Liver (tissue), 9 donors: Measurements from ENCODE around the gene TEX50. TPM values are rescaled to one million over a fixed set of nuclear protein-coding genes. Genes with fewer than 3 reads are reported as not detected.

Experiments used
- DNase-seq: peaks from one replicate; pipeline ENCODE4 v3.0.0-alpha.2; 2017; ENCODE audit warnings: low spot score
- H3K27ac ChIP-seq, 2 donors: one replicate each; pipeline ENCODE4 v1.7.0; 2013; ENCODE audit warnings: inconsistent platforms in 2 of 2, low read length in 2 of 2, control low read depth in 1 of 2, low read depth in 1 of 2, mild to moderate bottlenecking in 1 of 2
- H3K27me3 ChIP-seq, 4 donors: one replicate each; pipeline versions ENCODE4 v1.6.1 to v1.7.0; 2013; ENCODE audit warnings: low read length in 3 of 4, inconsistent platforms in 1 of 4, mild to moderate bottlenecking in 1 of 4, moderate library complexity in 1 of 4; ENCODE audit not compliant: control insufficient read depth in 4 of 4, insufficient read depth in 4 of 4
- H3K36me3 ChIP-seq, 4 donors: one replicate each; pipeline versions ENCODE4 v1.6.1 to v1.7.0; 2013; ENCODE audit warnings: low read length in 3 of 4, mild to moderate bottlenecking in 3 of 4, low read depth in 1 of 4, moderate library complexity in 1 of 4; ENCODE audit not compliant: control insufficient read depth in 4 of 4, insufficient read depth in 3 of 4
- H3K4me1 ChIP-seq, 4 donors: one replicate each; pipeline versions ENCODE4 v1.6.1 to v1.7.0; 2013; ENCODE audit warnings: low read length in 3 of 4, mild to moderate bottlenecking in 3 of 4, moderate library complexity in 1 of 4; ENCODE audit not compliant: control insufficient read depth in 4 of 4, insufficient read depth in 4 of 4
- H3K4me3 ChIP-seq, 3 donors: one replicate each; pipeline versions ENCODE4 v1.6.1 to v1.7.0; 2013; ENCODE audit warnings: low read length in 3 of 3, control low read depth in 1 of 3, low read depth in 1 of 3, mild to moderate bottlenecking in 1 of 3
- H3K9ac ChIP-seq, 2 donors: one replicate each; pipeline ENCODE4 v1.7.0; 2013; ENCODE audit warnings: low read length in 2 of 2, mild to moderate bottlenecking in 2 of 2, moderate library complexity in 2 of 2, control low read depth in 1 of 2, low read depth in 1 of 2
- H3K9me3 ChIP-seq, 4 donors: one replicate each; pipeline versions ENCODE4 v1.6.1 to v1.7.0; 2013; ENCODE audit warnings: low read length in 3 of 4; ENCODE audit not compliant: control insufficient read depth in 4 of 4
- EGR1 ChIP-seq, 2 donors: IDR thresholded peaks; 2 replicates each; pipeline ENCODE4 v1.6.1; 2016 to 2018; ENCODE audit warnings: antibody characterized with exemption in 2 of 2, low read depth in 2 of 2
- FOXA1 ChIP-seq: IDR thresholded peaks from 2 replicates; pipeline ENCODE4 v1.6.1; 2016; ENCODE audit warnings: antibody characterized with exemption
- FOXA2 ChIP-seq: IDR thresholded peaks from 2 replicates; pipeline ENCODE4 v1.6.1; 2016; ENCODE audit warnings: antibody characterized with exemption
- GABPA ChIP-seq, 2 donors: IDR thresholded peaks in 1 of 2; conservative IDR thresholded peaks in 1 of 2; 2 replicates each; pipeline ENCODE4 v1.6.1; 2016; ENCODE audit warnings: antibody characterized with exemption in 2 of 2, mild to moderate bottlenecking in 1 of 2, moderate library complexity in 1 of 2
- HNF4A ChIP-seq, 2 donors: conservative IDR thresholded peaks; 2 replicates each; pipeline ENCODE4 v1.6.1; 2016; ENCODE audit warnings: antibody characterized with exemption in 2 of 2, mild to moderate bottlenecking in 2 of 2
- HNF4G ChIP-seq: IDR thresholded peaks from 2 replicates; pipeline ENCODE4 v1.6.1; 2016; ENCODE audit warnings: antibody characterized with exemption
- NR2F2 ChIP-seq: IDR thresholded peaks from 2 replicates; pipeline ENCODE4 v1.6.1; 2016; ENCODE audit warnings: antibody characterized with exemption
- RAD21 ChIP-seq, 2 donors: IDR thresholded peaks; 2 replicates each; pipeline ENCODE4 v1.6.1; 2016; ENCODE audit warnings: antibody characterized with exemption in 2 of 2, mild to moderate bottlenecking in 2 of 2
- RXRA ChIP-seq, 2 donors: IDR thresholded peaks; 2 replicates each; pipeline ENCODE4 v1.6.1; 2017 to 2018; ENCODE audit warnings: antibody characterized with exemption in 2 of 2, mild to moderate bottlenecking in 1 of 2
- SP1 ChIP-seq: IDR thresholded peaks from 2 replicates; pipeline ENCODE4 v1.6.1; 2018; ENCODE audit warnings: antibody characterized with exemption, mild to moderate bottlenecking
- YY1 ChIP-seq: IDR thresholded peaks from 2 replicates; pipeline ENCODE4 v1.6.1; 2016; ENCODE audit warnings: antibody characterized with exemption, mild to moderate bottlenecking
- WGBS: extraction: QIAGEN DNeasy Blood & Tissue Kit; methylation state at CpG from one replicate; pipeline ENCODE4 v1.1.7; 2013; 5-methylcytosine and 5-hydroxymethylcytosine counted together
- polyA plus RNA-seq, 2 donors: library from polyadenylated mRNA; stranded (reverse) in 1 of 2; unstranded in 1 of 2; fragments of 200-250 nt in 1 of 2; fragments of >200 nt in 1 of 2; fragmentation: Nextera tagmentation in 1 of 2; extraction: Ambion mirVana in 1 of 2; gene quantifications; one replicate each; pipeline versions ENCODE4 v1.2.1 to v1.2.3, GENCODE V29; 2013 to 2015
- total RNA-seq, 2 donors: library from RNA; depleted of rRNA; stranded (reverse); fragments of >200 nt; gene quantifications; one replicate each; pipeline ENCODE4 v1.2.3, GENCODE V29; 2014
- TF ChIP-seq, protein P1 (sequence below): IDR thresholded peaks from 2 replicates; pipeline ENCODE4 v1.6.1; 2016; ENCODE audit warnings: antibody characterized with exemption
- TF ChIP-seq, protein P2 (sequence below): IDR thresholded peaks from 2 replicates; pipeline ENCODE4 v1.6.1; 2016; ENCODE audit warnings: antibody characterized with exemption
- TF ChIP-seq, protein P3 (sequence below): fragments of 150-350 bp; IDR thresholded peaks from 2 replicates; pipeline ENCODE4 v1.5.1; 2017; ENCODE audit warnings: improper control_type of control experiment, low read depth, low read length; ENCODE audit not compliant: missing input control
- TF ChIP-seq, protein P4 (sequence below): IDR thresholded peaks from 2 replicates; pipeline ENCODE4 v1.6.1; 2016; ENCODE audit warnings: antibody characterized with exemption
- donor health status: healthy.
- donor health status: healthy.
- donor health status: healthy.
- donor health status: healthy.
- donor health status: healthy.

Gene TEX50
- total and polyA plus RNA-seq, 4 donors, result not detected

DNA sequence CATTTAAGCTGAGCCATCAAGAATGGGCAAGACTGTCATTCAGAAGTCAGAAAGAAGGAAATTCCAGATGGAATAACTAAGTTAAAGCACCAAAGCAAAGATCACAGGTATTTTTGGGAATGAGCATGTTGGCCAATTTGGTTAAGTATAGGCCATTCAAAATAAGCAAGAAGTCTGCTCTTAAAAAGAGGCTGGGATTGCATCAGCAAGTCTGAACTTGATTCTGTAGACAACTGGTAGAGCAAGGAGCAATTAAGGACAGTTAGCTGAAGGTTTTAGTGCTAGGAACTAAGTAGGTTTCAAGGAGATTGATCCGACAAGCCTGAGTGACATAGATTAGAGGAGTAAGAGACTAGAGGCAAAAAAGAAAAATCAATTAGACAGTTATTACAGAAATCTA, 26.1 kb downstream of the TEX50 start:
- no peak overlapping the region for H3K27ac ChIP-seq
- no peak overlapping the region for H3K4me3 ChIP-seq
- no peaks in the 10 kb centered on the region for H3K4me1 ChIP-seq
- no peaks in the 10 kb centered on the region for H3K36me3 ChIP-seq
- DNase-seq, result no peak
- TF ChIP-seq RXRA (IDR thresholded peaks at IDR 0.05) (no peak), HNF4A (conservative IDR thresholded peaks at IDR 0.05) (no peak), HNF4G (no peak), RAD21 (IDR thresholded peaks at IDR 0.05) (no peak), NR2F2 (no peak), GABPA (IDR thresholded peaks at IDR 0.05 in 1 of 2, conservative IDR thresholded peaks at IDR 0.05 in 1 of 2) (no peak), FOXA2 (no peak), SP1 (no peak), EGR1 (IDR thresholded peaks at IDR 0.05; ENCODE audit: low read depth in 2 of 2) (no peak), YY1 (no peak), FOXA1 (no peak)
- TF ChIP-seq, protein P1, sequence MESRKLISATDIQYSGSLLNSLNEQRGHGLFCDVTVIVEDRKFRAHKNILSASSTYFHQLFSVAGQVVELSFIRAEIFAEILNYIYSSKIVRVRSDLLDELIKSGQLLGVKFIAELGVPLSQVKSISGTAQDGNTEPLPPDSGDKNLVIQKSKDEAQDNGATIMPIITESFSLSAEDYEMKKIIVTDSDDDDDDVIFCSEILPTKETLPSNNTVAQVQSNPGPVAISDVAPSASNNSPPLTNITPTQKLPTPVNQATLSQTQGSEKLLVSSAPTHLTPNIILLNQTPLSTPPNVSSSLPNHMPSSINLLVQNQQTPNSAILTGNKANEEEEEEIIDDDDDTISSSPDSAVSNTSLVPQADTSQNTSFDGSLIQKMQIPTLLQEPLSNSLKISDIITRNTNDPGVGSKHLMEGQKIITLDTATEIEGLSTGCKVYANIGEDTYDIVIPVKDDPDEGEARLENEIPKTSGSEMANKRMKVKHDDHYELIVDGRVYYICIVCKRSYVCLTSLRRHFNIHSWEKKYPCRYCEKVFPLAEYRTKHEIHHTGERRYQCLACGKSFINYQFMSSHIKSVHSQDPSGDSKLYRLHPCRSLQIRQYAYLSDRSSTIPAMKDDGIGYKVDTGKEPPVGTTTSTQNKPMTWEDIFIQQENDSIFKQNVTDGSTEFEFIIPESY, result no peak
- TF ChIP-seq, protein P2, sequence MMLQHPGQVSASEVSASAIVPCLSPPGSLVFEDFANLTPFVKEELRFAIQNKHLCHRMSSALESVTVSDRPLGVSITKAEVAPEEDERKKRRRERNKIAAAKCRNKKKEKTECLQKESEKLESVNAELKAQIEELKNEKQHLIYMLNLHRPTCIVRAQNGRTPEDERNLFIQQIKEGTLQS, result no peak
- TF ChIP-seq, protein P3, sequence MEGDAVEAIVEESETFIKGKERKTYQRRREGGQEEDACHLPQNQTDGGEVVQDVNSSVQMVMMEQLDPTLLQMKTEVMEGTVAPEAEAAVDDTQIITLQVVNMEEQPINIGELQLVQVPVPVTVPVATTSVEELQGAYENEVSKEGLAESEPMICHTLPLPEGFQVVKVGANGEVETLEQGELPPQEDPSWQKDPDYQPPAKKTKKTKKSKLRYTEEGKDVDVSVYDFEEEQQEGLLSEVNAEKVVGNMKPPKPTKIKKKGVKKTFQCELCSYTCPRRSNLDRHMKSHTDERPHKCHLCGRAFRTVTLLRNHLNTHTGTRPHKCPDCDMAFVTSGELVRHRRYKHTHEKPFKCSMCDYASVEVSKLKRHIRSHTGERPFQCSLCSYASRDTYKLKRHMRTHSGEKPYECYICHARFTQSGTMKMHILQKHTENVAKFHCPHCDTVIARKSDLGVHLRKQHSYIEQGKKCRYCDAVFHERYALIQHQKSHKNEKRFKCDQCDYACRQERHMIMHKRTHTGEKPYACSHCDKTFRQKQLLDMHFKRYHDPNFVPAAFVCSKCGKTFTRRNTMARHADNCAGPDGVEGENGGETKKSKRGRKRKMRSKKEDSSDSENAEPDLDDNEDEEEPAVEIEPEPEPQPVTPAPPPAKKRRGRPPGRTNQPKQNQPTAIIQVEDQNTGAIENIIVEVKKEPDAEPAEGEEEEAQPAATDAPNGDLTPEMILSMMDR, result no peak
- 93% methylated on average over 1 of the region's 1 CpG for WGBS
- no peak overlapping the region for H3K9ac ChIP-seq
- no peaks in the 10 kb centered on the region for H3K27me3 ChIP-seq
- no peaks in the 10 kb centered on the region for H3K9me3 ChIP-seq

DNA sequence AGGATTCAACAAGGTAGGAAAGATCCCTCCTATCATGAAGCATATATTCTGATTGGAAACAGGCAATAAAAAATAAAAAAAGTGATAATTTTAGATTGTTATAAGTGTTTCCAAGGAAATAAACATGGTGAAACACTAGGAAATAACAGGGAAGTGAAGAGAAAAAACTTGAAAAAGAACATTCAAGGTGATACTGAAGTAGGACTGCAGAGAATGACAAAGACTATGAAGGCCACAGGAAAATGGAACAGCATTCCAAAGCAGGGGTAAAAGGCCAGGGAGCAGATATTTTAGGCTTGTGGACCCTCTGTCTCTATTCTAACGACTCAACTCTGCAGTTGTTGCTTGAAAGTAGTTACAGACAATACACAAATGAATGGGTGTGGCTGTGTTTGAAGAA, 26.6 kb downstream of the TEX50 start:
- no peak for TF ChIP-seq FOXA1
- no peak for TF ChIP-seq FOXA2
- no peak for TF ChIP-seq EGR1 (IDR thresholded peaks at IDR 0.05; ENCODE audit: low read depth in 2 of 2)
- no peak for TF ChIP-seq YY1
- TF ChIP-seq, protein P1, result no peak
- TF ChIP-seq NR2F2, result no peak
- no peak for TF ChIP-seq HNF4G
- no peak for TF ChIP-seq GABPA (IDR thresholded peaks at IDR 0.05 in 1 of 2, conservative IDR thresholded peaks at IDR 0.05 in 1 of 2)
- TF ChIP-seq, protein P4, sequence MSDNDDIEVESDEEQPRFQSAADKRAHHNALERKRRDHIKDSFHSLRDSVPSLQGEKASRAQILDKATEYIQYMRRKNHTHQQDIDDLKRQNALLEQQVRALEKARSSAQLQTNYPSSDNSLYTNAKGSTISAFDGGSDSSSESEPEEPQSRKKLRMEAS, result no peak
- TF ChIP-seq RXRA (IDR thresholded peaks at IDR 0.05), result no peak
- Histone ChIP-seq H3K9ac (no peak overlapping the region), H3K27me3 (no peaks in the 10 kb centered on the region), H3K9me3 (no peaks in the 10 kb centered on the region), H3K4me1 (no peaks in the 10 kb centered on the region), H3K4me3 (no peak overlapping the region), H3K27ac (no peak overlapping the region), H3K36me3 (no peaks in the 10 kb centered on the region)
- 36% methylated on average over 1 of the region's 1 CpG for WGBS
- no peak for DNase-seq
